GM18858 (cell line): Measurements from ENCODE around the gene ZSCAN29.

Experiments
- ATAC-seq: cut with Tn5 transposase; IDR thresholded peaks from one replicate; pipeline ENCODE4 v1.9.1; 2021; ENCODE audit not compliant: unreplicated experiment

The ZSCAN29 gene

DNA sequence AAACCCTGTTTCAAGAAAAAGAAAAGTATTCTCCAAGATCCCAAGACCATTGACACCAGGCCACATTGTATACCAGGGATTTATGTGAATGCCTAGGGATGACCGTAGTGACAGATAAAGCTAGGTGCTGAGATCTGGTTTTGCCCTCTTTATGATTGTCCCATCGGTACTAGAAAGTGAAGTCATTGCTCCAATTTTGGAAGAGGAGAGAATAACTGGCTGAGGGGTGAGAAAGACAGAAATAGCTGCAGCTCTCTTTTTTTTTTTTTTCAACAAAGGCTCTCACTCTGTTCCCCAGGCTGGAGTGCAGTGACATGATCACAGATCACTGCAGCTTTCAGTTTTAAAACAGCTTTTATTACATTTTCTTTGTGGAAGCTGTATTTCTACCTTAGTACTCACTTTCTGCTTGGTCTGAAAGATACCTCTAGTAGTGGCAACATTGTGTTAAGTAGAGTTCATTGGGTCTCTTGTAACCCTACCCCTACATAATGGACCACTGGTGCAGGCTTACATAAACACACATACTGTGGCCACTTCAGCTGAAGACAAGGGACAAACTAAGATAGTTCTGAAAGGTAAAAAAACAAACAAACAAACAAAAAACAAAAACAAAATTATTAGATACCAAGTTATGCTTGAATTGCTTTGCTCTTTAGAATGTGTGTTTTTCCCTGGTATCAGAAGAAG is 18.0 kb downstream of the ZSCAN29 start:
- ATAC-seq = no peak

DNA sequence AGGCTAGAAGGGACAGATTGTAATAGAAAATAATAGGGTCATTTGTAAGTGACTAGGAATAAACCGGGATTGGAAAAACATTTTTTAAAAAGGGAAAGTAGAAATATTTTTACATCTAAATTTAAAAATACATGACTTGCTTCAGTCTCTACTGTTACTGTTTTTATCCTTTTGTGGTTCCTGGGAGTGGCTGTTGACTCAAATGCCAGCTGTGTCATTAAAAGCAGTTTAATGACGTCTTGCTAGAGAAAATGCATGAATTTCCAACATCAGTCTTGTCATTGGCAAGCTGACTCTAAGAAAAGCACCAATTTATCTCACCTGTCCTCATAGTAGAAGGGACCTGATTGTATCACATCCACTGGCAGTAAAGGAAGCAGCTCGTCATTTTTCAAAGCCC is 23.7 kb downstream of the ZSCAN29 start:
- no peak for ATAC-seq

DNA sequence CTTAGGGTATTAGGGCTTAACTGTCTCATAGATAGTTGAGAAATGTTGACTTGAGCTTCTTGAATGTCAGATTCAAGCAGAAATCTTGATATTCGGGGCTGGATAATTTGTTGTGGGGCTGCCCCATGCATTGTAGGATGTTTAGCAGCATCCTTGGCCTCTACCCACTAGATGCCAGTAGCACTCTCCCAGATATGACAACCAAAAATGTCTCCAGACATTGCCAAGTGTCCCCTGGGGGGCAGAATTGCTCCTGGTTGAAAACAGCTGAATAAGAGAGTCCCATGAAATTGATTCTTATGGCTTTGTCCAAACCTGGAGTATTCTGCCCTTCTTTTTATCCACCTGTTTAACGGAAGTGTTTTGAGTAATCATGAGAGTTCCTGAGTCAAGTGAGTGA is 24.5 kb downstream of the ZSCAN29 start:
- no peak for ATAC-seq

DNA sequence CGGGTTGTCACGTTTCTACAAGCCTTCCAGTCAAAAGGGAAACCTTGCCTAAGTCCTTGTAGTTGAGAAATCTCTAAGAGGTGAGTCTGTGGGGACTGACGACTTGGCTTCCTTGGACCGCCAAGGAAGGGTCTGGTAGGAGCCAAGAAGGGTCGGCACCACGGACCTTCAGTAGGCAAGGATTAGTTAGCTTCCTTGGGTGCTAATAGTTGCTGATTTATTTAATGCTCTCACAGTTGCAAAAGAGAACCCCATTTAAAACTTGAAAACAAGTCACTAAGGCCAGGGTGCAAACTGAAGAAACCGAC is 40.1 kb downstream of the ZSCAN29 start:
- peak; percentile 18 for ATAC-seq

DNA sequence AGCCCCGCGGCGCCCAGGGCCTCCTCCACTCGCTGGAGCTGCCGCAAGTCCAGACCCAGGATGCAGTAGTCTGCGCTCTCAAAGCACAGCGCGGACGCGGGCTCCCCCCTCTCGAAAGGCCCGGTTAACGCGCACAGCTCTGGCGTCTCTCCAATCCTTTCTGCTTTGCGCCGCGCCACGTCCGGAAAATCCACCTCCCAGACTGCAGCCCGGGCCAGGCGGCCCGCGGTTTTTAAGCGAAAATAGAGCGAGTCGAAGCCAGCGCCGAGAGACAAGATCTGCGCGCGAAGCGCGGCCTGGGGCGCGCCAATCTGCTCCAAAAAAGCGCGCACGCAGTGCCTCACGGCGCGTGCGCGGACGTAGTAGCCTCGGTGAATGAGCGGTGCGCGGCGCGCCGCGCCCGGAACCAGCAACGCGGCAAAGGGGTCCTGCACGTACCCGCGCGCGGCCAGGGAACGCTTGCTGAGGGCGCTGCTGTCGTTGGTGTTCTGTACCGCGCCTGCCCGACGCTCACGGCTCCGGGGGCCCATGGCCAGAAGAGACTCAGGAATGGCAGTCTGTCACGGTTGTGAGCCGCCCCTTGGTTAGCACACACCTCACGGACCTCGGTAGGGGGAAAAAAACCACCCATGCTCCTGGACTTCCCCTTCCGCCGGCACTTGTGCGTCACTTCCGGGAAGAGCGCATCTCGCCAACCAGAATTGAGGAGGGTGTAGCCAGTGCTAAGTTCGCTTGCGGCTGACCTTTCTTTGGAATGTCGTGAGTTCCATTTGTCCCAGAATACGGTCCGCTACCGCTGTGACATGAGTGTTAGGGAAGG is 40.7 kb downstream of the ZSCAN29 start, which contains the start of gene LCMT2:
Gene LCMT2 (minus strand): TSS at position 614 of the 820 bp plus-strand sequence. CDS start 84 bp downstream, at position 530.
- ATAC-seq = peak; percentile 72

DNA sequence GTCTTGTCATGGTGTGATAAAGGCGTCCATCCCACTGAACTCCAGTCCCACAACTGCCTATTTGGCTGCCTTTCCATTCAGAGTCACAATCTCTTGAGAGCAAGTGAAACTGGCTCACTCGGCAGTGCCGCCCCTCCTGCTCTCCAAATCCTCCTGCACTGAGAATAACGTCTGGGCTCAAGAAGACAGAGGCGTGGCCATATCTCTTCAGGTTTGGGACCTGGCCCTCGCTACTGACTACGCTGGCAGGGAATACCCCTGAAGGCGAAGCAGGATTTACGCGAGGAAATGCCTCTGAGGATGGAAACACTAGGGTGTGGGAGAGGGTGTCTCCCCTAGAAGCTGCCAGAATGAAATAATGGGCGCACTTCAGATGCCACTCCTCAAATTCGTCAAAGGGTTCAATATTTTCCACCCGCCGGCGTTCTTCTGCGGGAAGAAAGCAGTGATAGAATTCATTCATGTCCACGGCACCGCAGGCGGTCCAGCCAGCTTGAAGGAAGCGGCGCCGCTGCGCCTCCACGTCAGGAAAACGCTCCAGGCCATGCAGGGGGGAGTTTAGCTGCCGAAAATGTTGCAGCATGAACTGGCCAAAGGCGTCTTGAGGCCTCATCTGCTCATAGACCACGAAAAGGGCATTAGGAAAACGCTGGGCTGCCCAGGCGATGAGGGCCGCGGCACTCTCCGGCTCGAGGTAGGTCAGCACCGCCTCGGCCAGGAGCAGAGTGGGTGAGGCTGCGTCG is 41.5 kb downstream of the ZSCAN29 start:
- no peak for ATAC-seq

DNA sequence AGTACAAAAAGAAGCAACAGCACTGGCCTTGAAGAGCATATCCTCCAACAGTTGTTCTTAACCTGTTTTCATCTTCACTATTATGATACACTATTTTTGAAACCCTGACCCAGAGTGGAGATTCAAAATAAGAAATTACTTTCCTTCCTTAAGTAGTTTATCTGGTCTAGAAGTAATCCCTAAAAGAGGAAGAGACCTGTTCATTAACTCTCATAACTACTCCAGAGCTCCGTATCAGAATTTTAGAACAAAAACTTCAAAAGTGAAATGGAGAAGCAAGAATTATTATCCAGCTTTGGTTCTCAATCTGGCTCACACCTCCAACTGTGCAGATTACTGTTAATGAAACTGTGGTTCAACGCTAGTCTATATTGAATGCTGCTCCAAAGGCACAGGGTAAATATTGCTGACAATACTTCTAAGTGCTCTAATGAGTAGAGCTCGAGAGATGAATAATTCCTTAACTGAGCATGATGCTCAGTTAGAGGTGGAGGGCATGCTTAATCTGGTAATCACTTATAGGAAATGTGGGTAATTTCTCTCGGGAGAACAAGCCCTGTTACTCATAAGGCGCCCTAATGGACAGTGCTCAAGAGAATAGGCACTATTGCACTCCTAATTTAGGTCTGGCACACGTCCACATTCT is 45.7 kb downstream of the ZSCAN29 start:
- no peak for ATAC-seq

DNA sequence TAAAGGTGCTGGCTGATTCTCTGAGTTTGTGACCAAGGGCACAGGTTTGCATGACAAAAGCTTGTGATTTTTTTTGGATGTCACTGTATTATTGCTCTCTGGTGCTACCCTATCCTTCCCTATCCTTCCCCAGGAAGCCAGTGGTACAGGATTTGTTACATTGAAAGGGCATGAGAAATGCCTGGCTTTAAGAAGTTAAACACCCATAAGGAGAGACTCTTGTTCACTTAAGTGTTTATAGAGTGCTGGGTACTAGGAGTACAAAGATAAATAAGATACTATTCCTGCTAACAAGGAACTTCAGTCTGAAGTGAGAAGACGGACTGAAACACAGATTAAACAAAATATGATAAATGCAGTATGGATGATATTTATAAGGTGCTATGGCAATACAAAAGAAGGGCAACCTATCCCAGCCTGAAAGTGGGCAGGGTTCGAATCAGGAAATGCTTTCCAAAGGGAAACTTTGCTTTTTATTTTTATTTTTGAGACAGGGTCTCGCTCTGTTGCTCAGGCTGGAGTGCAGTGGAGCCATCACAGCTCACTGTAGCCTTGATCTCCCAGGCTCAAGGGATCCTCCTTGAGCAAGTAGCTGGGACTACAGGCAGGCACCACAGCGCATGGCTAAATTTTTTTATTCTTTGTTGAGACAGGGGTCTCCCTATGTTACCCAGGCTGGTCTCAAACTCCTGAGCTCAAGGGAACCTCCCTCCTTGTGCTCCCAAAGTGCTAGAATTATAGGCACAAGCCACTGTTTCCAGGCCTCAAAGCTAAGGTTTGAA is 51.7 kb downstream of the ZSCAN29 start:
- no peak for ATAC-seq

DNA sequence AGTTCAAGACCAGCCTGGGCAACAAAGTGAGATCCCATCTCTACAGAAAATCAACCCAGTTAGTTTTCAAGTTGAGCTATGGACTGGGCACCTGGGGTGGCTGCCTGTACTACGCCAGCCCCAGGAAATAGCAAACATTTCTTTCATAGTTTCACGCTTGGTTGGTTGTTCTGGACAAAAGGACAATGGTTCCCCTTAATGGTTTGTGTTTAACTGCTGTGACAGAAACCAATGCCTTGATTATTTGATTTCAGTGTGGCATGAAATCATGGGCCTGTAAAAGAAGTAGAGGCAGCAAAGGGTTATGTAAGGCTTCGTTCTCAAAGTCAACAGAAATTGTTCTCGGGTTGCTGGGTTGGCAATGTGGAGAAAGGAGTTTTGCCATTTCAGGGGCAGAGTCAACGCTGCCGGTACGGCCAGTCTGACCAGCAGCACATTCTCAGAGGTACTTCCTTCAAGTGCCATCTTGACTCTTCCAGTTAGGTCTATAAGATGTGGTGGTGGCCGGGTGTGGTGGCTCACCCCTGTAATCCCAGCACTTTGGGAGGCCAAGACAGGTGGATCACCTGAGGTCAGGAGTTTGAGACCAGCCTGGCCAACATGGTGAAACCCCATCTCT is 53.2 kb downstream of the ZSCAN29 start:
- no peak for ATAC-seq

DNA sequence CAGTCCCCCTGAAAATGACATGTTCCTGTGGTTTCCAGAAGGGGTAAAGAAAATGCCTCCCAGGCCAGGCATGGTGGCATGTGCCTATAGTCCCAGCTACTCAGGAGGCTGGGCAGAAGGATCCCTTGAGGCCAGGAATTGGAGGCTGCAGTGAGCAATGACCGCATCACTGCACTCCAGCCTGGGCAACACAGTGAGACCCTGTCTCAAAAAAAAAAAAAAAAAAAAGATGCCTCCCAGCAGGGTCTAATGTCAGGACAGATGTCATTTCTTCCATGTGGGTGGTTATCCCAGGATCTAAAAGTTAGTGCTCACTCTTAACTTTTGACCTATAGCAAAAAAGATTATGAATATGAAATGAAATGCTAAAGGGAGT is 53.9 kb downstream of the ZSCAN29 start:
- no peak for ATAC-seq

DNA sequence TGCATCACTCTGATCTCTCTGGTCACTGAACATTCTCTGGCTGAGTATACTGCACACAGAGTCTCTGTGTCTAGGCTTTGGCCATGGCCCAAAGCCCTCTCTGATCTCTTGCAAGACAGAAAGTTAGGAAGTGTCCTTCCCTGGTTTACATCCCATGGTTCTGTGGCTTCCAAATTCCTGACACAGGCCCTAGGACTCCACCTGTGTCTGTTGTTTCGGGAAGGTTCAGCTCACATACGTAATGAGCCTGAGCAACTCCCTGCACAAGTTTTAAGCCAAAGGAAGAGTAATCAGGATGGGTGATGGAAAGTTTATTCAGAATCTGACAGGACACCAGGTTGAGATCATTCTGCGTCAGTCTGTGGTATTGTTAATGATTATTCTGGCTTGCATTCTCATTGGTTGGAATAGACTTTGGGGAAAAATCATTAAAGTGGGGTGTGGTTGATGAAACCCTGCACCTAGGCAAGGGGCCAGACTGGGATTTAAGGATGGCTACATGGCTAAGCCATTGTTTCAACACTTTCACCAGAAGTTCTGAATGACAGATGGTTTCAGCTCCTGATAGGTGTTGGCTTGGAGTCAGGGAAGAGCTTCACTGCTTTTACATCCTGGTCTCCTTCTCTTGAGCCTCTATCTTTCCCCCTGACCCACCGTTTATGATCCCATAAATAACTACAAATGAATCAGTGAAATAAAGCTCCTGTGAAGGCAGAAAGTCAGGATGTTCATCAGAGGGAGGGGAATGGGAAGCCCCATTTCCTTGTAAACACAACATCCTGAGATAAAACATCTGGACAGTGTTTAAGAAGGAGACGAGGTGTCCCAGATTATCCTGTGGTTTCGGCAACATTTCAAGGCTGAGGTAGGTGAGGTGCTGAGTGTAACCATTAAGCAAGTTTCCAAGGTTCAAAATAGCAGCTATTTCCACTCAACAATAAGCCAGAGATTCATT is 54.5 kb downstream of the ZSCAN29 start:
- ATAC-seq = no peak

DNA sequence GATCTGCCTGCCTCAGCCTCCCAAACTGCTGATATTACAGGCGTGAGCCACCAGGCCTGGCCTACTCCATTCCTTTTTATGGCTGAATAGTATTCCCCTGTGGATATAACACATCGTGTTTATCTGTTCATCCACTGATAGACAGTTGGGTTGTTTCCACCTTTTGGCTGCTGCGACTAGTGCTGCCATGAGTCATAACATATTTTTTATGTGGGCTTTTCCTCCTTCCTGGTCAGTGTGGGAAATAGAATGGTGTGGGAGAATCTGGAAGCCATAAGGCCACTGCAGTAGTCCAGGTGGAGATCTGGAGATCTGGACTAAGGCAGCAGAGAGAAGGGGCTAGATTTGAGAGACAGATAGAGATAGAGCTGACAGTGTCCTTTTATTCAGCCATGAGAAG is 56.7 kb downstream of the ZSCAN29 start:
- ATAC-seq = no peak

DNA sequence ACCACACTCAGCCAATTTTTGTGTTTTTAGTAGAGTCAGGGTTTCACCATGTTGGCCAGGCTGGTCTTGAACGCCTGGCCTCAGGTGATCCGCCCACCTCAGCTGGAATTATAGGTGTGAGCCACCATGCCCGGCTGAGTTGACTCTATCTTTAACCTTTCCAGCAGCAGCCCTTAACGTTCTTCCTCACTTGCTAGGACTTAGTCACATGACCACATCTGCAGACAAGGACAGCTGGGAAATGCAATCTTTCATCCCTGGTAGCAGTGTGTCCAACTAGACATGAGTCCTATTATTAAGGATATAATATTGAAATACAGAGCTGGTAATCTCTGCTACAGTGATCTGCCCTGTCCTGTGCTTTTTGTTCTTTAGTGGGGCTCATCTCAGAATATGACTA is 58.5 kb downstream of the ZSCAN29 start:
- ATAC-seq = no peak
